NK-92 (cell line): ENCODE results near the gene DHPS.
"Not testable (repeated sequence)": the region's sequence is repeated elsewhere in the genome, so short reads cannot be mapped to it uniquely, and the experiment has no call there.

Experiments used
- DNase-seq: peaks from one replicate; lab custom pipeline; 2025; ENCODE audit not compliant: unreplicated experiment; lab: John Stamatoyannopoulos, UW

DHPS gene

DNA sequence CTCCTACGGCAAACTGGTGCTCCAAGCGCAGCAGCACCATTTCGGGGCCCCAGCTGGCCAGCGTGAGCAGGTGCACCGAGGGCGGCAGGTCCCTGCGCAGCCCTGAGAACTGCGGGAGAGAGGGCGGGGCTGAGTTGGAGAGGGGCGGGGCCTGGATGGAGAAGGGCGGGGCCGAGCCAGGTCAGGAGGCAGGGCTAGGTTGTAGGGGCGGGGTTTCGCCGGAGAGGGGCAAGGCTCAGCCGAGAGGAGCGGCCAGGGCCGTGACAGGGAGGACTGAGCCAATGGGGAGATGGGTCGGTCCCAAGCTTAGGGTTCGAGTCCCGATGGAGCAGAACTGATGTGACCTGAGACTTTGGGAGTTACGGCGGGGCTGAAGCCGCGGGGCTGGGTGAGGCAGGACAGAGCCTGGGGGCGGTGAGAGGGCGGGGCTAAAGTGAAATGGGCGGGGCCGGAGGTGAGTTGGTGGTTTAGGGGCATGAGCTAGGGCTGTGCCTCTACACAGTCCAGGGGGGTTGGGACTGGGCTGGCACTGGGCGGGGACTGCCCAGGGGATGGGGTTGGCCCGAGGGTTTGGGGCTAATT is 34.1 kb downstream of the DHPS start:
- DNase-seq: no peak

DNA sequence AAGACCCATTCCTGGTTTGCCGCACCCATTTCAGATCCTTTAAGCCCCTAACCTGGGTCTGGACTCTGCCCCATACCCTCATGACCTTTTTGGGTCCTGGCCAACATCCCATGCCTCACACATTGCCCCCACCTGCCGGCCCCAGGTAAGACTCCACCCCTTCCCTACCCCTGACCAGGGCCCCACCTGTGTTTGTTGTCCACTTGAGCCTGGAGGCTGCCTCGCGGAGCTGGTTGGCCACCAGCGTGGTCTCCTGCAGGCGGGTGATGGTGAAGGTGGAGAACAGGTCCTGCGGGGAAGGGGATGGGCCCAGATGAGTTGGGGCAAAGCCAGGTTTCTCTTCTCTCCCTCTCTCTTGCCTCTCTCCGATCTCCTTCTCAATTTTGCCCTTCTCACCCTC is 34.6 kb downstream of the DHPS start:
- DNase-seq: no peak

DNA sequence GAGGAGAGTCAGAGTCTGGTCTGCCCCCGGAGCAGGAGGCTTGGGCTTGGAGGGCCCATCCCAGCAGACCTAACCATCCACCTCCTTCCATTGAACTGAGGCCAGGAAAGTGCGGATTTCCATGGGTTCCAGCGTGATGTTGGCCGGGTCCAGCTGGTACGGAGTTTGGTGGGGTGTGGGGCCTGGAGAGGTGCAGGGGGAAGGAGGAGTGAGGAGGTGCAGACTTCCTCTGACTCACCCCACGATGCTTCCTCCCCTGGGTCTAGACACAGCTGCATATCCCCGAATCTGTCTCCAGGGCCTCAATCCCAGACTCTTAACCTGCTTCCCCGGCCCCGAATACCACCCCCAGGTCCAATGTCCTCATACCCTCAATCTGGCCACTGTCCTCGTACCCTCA is 35.1 kb downstream of the DHPS start:
- no peak for DNase-seq

GRCh38 chr19:12643716-12644115 is 38.0 kb downstream of the DHPS start:
- not testable (repeated sequence) for DNase-seq

DNA sequence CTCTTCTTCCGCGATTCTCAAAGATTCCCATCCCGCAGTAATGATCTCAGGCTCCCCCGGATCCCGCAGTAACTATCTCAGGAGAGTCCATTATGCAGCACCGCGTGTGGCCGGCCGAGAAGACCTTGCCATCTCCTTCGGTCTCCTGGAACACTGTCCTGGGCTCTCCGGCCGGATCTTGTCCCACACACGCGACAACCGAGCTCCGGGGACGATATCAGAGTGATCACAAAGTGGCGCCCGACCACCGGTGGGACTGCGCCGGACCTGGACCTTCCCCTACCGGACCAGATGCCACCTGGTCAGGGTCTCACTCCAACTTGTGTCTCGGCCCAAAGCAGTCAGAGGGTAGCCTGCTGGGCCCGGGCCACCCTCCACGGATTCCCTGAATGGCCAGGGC is 39.2 kb downstream of the DHPS start:
- no peak for DNase-seq

- no peak for DNase-seq
Observed at GRCh38 chr19:12641456-12641855, 40.2 kb downstream of the DHPS start.

- DNase-seq: no peak
Observed at GRCh38 chr19:12639901-12640613, 41.6 kb downstream of the DHPS start.

- DNase-seq: no peak
Observed at GRCh38 chr19:12638611-12639182, 43.0 kb downstream of the DHPS start.

DNA sequence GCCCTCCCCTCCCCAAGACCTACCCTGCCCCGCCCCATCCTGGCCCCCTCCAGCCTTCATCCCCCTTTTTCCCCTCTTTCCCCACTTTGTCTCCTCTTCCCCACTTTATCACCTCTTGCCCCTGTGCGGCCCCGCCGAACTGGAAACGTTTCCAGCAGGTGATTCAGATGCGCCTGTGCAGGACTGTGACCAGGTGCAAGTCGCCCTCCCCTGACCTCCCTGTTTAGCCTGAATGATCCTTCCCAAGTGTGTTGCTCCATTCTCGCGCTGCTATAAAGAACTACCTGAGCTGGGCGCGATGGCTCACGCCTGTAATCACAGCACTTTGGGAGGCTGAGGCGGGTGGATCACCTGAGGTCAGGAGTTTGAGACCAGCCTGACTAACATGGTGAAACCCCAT is 45.0 kb downstream of the DHPS start:
- DNase-seq: no peak

GRCh38 chr19:12629215-12629614 is 52.5 kb downstream of the DHPS start:
- DNase-seq: no peak

DNA sequence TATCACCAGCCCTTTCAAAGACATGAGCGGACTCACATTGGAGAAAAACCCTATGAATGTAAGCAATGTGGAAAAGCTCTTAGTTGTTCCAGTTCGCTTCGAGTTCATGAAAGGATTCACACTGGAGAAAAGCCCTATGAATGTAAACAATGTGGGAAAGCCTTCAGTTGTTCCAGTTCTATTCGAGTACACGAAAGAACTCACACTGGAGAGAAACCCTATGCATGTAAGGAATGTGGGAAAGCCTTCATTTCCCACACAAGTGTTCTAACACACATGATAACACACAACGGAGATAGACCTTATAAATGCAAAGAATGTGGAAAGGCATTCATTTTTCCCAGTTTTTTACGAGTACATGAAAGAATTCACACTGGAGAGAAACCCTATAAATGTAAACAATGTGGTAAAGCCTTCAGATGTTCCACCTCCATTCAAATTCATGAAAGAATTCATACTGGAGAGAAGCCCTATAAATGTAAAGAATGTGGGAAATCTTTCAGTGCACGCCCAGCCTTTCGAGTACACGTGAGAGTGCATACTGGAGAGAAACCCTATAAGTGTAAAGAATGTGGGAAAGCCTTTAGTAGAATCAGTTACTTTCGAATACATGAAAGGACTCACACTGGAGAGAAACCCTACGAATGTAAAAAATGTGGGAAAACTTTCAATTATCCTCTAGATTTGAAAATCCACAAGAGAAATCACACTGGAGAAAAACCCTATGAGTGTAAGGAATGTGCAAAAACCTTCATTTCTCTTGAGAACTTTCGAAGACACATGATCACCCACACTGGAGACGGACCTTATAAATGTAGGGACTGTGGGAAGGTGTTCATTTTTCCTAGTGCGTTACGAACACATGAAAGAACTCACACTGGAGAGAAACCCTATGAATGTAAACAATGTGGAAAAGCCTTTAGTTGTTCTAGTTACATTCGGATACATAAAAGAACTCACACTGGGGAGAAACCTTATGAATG is 53.3 kb downstream of the DHPS start:
- no peak for DNase-seq

DNA sequence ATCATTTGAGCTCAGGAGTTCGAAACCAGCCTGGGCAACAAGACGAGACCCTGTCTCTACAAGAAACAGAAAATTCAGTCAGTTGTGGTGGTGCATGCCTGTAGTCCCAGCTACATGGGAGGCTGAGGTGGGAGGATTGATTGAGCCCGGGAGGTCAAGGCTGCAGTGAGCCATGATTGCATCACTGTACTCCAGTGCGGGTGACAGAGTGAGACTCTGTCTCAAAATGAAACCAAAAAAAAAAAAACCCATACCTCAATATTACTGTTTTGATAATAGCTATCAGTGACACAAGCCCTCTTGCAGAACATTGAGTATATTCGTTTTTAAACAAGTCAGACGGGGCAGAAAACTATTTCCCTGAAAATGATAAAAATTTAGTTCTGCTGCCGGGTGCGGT is 54.7 kb downstream of the DHPS start:
- DNase-seq: no peak
